ENCODE measurements around the gene PCK2. TPM values are rescaled to one million over a fixed set of nuclear protein-coding genes. Genes with fewer than 3 reads are reported as not detected.

Gene PCK2
- total and polyA plus RNA-seq, 2 donors (not counting 3 experiments of a cell fraction or from before 2014, with no cell fraction given), result 23.5 to 24.5 TPM

DNA sequence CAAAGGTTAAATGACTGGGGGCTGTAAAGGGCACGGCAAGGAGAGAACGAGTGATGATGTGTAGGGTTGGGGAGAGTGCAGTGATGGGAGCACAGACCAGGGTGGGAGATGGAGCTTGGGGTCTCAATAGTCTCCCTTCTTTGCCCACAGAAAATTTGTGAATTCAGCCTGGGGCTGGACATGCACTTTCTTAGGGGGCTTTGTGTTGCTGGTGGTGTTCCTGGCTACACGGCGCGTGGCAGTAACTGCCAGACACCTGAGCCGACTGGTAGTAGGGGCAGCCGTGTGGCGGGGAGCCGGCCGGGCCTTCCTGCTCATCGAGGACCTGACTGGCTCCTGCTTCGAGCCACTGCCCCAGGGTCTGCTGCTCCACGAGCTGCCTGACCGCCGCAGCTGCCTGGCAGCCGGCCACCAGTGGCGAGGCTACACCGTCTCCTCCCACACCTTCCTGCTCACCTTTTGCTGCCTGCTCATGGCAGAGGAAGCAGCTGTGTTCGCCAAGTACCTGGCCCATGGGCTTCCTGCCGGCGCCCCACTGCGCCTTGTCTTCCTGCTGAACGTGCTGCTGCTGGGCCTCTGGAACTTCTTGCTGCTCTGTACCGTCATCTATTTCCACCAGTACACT is 38.1 kb downstream of the PCK2 start:
- POLR2A ChIA-PET, result no interaction called here

More for the DNA sequence above, 38.1 kb downstream of the PCK2 start:
- dilution Hi-C loops (cut with MboI; ENCODE audit: extremely low pct_ligation_motif_present, low sequenced_read_pairs) (no loop called here), intact Hi-C loops (cut with micrococcal nuclease) (no loop called here)
- no peak overlapping the region for H3K27ac ChIP-seq (ENCODE audit: insufficient read depth, low read depth, low read length)
- H2AFZ ChIP-seq (ENCODE audit: low read depth, low read length), result no peak overlapping the region
- no peaks in the 10 kb centered on the region for H4K20me1 ChIP-seq (replicated peaks; ENCODE audit: control insufficient read depth, extremely low read depth, insufficient read depth, low read length)
- no peak overlapping the region for H3K9ac ChIP-seq (replicated peaks; ENCODE audit: extremely low read depth, insufficient read depth, low read length)
- H3K4me2 ChIP-seq (ENCODE audit: insufficient read depth, low read length), result no peak overlapping the region
- peaks cover 5% of the 10 kb centered on the region for H3K79me2 ChIP-seq (ENCODE audit: control insufficient read depth, insufficient read depth, low read length)
- H3K27me3 ChIP-seq (ENCODE audit: control insufficient read depth in 2 of 2, insufficient read depth in 2 of 2, low read length in 2 of 2), result no peaks in the 10 kb centered on the region
- no peaks in the 10 kb centered on the region for H3K9me1 ChIP-seq (replicated peaks; ENCODE audit: control insufficient read depth, extremely low read depth, insufficient read depth, low read length)
- no peaks in the 10 kb centered on the region for H3K9me3 ChIP-seq (replicated peaks; ENCODE audit: control insufficient read depth, insufficient read depth, low read length)
- TF ChIP-seq MYC (IDR thresholded peaks at IDR 0.05; ENCODE audit: low read depth, low read length), result no peak
- TF ChIP-seq EZH2 (IDR thresholded peaks at IDR 0.05; ENCODE audit: borderline replicate concordance, low read depth, low read length, severe bottlenecking), result no peak
- TF ChIP-seq, protein P1, sequence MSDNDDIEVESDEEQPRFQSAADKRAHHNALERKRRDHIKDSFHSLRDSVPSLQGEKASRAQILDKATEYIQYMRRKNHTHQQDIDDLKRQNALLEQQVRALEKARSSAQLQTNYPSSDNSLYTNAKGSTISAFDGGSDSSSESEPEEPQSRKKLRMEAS (IDR thresholded peaks at IDR 0.05; ENCODE audit: insufficient read depth, insufficient read length), result no peak
- no peak for TF ChIP-seq FOS (IDR thresholded peaks at IDR 0.05; ENCODE audit: borderline replicate concordance, insufficient read depth, low read length)
- no peak for TF ChIP-seq JUN (IDR thresholded peaks at IDR 0.05; ENCODE audit: borderline replicate concordance, insufficient read depth, insufficient read length, low read depth)
- TF ChIP-seq, protein P2, sequence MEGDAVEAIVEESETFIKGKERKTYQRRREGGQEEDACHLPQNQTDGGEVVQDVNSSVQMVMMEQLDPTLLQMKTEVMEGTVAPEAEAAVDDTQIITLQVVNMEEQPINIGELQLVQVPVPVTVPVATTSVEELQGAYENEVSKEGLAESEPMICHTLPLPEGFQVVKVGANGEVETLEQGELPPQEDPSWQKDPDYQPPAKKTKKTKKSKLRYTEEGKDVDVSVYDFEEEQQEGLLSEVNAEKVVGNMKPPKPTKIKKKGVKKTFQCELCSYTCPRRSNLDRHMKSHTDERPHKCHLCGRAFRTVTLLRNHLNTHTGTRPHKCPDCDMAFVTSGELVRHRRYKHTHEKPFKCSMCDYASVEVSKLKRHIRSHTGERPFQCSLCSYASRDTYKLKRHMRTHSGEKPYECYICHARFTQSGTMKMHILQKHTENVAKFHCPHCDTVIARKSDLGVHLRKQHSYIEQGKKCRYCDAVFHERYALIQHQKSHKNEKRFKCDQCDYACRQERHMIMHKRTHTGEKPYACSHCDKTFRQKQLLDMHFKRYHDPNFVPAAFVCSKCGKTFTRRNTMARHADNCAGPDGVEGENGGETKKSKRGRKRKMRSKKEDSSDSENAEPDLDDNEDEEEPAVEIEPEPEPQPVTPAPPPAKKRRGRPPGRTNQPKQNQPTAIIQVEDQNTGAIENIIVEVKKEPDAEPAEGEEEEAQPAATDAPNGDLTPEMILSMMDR (IDR thresholded peaks at IDR 0.05; ENCODE audit: extremely low read depth in 1 of 2, insufficient read depth in 1 of 2, low read depth in 1 of 2, low read length in 2 of 2), result no peak
- TF ChIP-seq GATA2 (IDR thresholded peaks at IDR 0.05; ENCODE audit: insufficient read depth, insufficient read length, low read depth, low read length), result no peak
- no peak for TF ChIP-seq POLR2A (IDR thresholded peaks at IDR 0.05; ENCODE audit: low read depth, low read length)
- TF ChIP-seq POLR2AphosphoS5 (IDR thresholded peaks at IDR 0.05; ENCODE audit: insufficient read depth, low read depth, low read length), result no peak
- BruUV-seq (replicated peaks), result no TSS peak
- H3K36me3 ChIP-seq (ENCODE audit: control insufficient read depth in 2 of 2, extremely low read depth in 1 of 2, insufficient read depth in 2 of 2, low read length in 2 of 2), result no peaks in the 10 kb centered on the region
- peaks cover 11% of the 10 kb centered on the region for H3K4me1 ChIP-seq (ENCODE audit: control insufficient read depth, extremely low read depth, insufficient read depth, low read length)
- H3K4me3 ChIP-seq (replicated peaks in 1 of 3; ENCODE audit: insufficient read depth in 1 of 3, low read depth in 1 of 3, low read length in 3 of 3), result no peak overlapping the region
- no peak for FAIRE-seq
- CTCF ChIA-PET, result no interaction called here
- no peak for DNase-seq (ENCODE audit: low read depth, low spot score)
